NCI-H146 treated with DMSO at 0.1 percent for 48 hours (cell line): ENCODE measurements around the gene ICOS.

Experiments used
- DNase-seq: peaks from one replicate; lab custom pipeline; 2025; ENCODE audit not compliant: unreplicated experiment; lab: John Stamatoyannopoulos, UW

ICOS gene, protein sequence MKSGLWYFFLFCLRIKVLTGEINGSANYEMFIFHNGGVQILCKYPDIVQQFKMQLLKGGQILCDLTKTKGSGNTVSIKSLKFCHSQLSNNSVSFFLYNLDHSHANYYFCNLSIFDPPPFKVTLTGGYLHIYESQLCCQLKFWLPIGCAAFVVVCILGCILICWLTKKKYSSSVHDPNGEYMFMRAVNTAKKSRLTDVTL

DNA sequence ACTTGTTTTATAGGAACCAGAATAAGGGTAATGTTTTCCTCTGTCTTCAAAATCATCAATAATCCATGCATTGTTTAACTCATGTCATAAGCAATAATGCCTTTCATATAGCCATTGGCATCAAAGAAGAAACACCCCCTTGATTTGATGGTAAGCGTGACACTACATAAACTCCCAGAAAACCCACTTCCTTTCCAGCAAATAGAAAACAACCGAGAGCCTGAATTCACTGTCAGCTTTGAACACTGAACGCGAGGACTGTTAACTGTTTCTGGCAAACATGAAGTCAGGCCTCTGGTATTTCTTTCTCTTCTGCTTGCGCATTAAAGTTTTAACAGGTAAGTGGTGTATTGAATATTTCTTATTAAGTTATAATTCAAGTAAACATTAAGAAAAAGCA is at the start of gene ICOS:
ICOS (plus strand) TSS at position 229 of the 400 bp plus-strand sequence; CDS start at position 281, 52 bp downstream.
- DNase-seq = no peak

DNA sequence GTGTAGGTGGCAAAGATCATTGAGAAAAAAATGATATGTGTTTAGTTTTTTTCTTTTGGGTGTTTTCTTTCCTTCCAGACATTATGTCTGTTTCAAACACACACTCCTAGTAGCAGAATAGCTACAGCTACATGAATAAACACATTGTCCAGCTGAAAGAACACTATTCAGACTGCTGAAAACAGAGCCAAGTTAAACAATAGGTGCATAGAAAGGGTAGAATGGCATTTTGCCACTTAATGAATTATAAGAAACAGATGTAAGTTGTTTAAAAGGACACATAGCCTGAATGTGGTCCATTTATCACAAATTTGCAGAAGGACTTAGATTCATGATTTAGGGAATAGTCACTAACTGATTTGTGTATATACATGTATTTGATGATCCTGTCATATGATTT is 48.9 kb upstream of the ICOS start:
- DNase-seq = no peak

DNA sequence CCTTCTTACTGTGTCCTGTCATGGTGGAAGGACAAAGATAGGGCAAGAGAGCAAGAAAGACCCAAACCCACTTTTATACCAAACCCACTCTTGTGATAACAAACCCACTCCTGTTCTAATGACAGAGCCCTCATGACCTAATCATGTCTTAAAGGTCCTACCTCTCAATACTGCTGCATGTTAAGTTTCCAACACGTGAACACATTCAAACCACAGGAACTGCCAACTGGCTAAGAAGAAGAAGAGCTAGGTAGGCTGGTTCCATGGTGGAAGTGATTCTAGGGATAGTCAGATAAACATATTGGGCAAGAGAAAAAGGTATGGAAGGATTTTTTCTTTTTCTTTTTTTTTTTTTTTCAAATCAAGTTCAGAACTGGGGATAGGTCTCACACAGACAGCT is 47.0 kb upstream of the ICOS start:
- DNase-seq = no peak

DNA sequence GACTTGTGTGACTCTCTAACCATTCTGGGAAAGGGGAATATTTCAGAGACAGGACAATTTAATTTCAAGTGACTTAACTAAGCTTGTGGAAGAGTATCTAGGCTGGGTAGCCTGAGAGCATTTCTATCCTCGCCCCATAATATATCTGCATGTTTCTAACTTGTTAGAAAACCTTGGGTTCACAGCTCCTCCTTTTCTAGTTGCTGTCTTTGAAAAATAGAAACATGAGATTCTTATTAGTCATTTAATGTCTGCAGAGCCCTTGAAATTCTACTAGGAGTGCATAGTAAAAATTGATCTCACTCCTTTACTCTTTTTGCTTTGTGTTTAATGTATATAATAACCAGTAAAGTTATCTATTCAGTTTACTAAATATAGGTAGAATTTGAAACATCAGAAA is 46.6 kb upstream of the ICOS start:
- no peak for DNase-seq

DNA sequence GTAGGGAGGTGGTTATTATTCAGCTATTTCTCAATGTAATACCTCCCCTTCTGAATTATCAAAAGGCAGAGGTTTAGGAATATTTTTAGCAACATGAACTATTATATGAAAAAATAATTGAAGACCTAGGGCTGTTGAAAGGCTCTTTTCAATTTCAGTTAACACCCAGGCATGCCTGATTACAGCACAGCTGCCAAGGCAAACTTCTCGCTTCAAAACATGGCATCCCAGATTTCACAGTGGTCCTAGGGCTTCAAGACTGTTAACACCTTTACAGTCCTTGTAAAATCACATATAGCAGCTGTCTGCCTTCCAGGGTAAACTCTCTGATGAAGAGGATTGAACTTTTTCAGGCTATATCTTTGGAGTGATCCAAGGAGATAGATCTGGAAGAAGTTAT is 45.8 kb upstream of the ICOS start:
- no peak for DNase-seq

DNA sequence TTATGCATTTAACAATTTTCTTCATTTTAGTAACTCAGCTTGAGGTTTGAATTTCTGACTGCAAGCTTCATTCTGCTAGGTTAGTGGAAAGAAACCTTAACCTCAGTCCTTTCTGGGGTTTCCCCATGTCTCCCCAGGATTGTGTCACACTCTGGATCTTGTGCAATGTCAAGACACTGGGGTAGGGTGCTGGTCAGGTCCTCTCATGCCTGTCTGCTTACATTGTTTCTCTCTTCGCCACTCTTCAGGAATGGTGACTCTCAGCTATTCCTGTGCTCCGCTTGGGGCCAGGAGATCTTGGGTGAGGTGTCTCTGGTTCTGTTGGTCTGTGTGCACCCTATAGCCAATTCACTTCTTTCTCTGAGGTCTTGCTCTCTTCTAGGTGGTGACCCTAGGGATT is 45.1 kb upstream of the ICOS start:
- DNase-seq = no peak

DNA sequence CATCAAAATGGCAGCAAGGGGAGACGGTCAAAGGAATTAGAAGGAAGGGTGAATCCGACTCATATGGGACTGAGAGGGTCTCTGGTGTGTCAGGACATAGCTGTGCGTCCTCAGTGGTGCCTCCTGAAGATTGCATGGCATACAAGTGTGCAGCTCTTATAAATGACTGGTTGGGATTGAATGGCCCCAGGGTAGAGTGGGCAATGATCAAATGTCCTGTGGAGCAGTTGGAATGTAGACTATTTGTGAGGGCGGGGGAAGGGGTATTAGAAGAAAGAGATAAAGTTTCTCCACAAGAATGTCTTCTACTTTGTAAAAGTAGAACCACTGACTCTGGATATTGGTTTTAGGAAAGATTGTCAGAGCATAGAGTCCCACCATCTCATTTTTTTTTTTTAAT is 44.4 kb upstream of the ICOS start:
- DNase-seq = no peak

DNA sequence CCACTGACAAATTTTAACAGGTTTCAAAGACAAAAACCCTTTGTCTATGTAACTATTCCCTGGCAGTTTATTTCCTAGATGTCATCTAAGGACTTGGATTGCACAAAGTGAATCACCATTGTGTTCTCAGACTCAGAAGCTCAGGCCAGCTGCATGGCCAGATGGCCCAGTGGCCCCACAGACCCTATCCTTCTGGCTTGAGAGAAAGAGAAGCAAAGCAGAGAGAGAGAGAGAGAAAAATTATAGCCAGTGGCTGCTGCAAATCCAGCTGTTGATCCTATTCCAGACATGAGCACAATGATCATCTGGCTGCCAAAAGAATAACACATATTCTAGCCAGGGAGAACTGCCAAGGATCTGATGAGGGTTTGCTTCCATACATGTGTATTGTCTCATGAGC is 43.2 kb upstream of the ICOS start:
- DNase-seq = no peak

DNA sequence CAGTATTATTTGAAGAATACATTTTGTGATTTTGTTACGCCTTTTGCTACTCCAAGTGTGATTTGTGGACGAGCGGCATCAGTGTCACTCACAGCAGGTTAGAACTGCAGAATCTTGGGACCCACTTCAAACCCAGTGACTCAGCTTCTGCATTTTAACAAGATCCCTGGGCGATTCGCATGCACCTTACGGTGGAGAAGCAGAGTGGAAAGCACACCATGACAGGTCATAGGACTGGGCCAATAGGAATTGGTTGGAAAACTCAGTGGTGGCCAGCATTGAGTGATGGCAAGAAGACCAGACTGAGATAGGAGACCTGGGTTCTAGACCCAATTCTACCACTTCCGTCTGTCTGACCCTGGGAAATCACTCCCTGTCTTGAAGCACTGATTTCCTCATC is 42.7 kb upstream of the ICOS start:
- no peak for DNase-seq

DNA sequence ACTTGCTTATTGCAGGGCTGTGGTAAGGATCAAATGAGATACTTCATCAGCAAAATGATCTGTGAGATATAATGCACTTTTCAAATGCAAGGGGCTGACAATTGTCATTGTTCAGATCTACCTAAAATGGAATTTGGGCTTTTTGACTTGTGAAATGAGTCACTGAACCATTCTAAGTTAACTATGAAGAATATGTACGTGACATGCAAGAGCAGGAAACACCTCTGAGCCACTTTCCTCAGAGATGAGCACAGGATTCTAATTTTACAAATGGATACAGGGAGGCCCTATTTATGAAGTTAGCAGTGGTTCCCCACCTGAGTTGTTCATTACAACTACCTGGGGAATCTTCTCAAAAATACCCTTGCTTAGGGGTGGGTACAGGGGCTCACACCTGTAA is 42.3 kb upstream of the ICOS start:
- no peak for DNase-seq

DNA sequence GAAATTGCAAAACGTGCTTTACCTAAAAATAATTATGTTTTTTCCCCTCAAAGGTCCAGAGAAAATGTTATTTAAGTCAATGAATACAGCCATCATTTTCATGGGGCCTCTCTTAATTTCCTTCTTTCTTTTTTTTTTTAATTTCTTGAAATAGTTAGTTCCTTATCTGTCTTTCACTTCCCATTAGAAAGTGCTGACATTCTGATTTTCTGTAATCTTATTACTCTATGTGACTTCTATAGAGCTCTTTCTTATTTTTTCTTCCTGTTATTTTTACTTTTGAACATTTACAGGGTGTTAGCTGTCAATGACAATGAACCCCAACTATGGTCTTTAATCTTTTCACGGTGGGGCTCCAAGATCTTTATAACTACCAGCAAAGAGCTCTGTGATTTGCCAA is 39.0 kb upstream of the ICOS start:
- DNase-seq = no peak

DNA sequence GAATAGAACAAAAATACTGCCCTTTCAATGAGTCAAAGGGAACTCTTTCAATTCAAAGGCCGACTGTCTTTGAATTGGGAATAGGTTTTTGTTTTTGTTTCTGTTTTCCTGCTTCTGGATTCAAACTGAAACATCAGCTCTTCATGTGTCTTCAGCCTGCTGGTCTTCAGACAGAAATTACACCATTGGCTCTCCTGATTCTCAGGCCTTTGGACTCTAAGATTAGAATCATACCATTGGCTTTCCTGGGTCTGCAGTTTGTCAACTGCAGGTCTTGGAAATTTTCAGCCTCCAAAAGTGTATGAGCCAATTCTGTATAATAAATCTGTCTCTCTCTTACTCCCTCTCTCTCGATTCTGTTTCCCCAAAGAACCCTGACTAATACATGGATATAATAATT is 37.9 kb upstream of the ICOS start:
- DNase-seq = no peak

DNA sequence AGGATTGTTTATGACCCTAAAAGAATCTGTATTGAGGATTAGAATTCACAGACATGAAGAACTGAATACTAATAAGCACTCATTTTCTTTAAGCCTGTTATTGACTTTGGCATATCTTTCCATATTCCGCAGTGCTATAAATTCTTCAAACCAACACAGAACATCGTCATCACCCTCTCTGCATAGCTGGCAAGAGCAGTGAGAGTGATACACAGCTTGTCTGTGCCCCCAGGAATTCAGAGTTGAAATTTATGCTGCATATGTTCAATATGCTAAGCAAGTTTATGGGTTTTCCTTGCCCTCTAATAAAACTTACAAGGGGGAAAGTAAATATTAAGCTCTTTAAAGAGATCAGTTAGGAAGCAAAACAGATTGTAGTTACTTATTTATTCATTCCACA is 36.3 kb upstream of the ICOS start:
- DNase-seq = no peak

DNA sequence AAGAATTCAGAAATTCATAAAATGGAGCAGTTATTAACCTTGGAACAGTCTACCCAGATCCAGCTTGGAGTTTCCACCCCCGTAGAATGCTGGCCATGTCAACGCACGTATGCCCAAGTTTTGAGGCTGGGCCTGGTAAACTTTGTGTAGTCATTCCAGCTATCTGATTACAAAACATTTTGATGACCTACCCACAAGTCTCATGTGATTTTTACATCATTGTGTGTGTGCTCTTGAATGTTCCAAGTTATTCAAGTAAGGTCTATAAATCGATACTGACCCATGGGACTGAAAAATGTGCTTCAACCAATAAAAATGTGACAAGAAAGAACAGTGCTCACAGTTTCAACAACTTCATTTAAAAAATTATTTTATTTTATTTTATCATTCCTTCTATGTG is 32.5 kb upstream of the ICOS start:
- DNase-seq = no peak

DNA sequence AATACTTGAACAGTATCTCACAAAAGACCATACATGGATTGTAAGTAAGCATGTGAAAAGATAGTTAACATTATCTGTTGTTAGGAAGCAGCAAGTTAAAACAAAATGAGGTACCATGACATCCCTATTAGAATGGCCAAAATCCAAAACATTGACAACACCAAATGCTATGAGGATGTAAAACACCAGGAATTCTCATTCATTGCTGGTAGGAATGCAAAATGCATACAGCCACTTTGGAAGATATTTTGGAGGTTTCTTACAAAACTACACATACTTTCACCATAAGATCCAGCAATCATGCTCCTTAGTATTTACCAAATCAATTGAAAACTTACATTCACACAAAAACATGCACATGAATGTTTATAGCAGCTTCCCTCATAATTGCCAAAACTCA is 30.9 kb upstream of the ICOS start:
- DNase-seq = no peak

DNA sequence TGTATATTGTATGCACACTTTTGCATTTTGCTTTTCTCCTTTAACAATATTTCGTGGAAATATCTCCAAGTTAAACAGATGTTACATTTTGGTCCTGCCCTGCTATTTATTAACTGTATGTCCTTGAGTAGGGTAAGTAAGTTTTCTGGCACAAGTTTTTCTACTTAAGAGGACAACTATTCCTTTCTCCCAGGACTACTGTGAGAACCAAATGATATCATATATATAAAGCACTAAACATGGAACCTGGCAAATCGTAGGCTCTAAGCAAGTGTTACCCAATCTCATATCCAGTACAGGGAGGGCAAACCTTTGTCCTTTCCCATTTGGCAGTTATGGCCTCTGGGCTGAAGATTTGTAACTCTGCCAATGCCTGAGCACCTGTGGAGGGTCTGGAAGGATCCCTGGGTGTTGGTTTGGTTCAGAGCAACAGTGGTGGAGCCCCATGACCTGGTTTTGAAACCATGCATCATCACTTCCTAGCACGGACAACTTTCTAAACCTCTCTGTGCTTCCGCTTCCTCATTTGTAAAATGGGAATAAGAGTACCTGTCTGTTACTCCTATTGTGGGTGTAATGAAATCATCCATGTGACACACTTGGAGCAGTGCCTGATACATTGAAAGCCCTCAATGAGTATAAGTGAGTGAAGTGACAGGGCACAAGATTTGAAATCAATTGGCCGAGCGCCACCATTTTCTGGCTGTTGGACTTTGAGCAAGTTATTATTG is 28.3 kb upstream of the ICOS start:
- no peak for DNase-seq

DNA sequence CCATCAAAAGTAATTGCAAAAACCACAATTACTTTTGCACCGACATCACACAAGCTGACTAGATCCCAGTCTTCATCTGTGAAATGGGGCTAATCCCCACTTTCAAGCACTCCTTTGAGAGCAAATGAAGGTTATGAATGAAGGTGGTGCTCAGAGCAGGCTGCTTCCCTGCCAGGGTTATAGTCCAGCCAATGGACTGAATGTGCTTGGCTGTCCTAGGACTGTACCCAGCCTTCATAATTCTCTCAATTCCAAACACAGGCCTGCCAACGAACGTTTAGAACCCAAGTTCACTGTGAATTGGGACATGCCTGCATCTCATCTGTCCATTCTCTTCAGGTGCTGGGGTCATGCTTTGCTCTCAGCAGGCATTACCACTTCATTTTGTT is 27.8 kb upstream of the ICOS start:
- no peak for DNase-seq

DNA sequence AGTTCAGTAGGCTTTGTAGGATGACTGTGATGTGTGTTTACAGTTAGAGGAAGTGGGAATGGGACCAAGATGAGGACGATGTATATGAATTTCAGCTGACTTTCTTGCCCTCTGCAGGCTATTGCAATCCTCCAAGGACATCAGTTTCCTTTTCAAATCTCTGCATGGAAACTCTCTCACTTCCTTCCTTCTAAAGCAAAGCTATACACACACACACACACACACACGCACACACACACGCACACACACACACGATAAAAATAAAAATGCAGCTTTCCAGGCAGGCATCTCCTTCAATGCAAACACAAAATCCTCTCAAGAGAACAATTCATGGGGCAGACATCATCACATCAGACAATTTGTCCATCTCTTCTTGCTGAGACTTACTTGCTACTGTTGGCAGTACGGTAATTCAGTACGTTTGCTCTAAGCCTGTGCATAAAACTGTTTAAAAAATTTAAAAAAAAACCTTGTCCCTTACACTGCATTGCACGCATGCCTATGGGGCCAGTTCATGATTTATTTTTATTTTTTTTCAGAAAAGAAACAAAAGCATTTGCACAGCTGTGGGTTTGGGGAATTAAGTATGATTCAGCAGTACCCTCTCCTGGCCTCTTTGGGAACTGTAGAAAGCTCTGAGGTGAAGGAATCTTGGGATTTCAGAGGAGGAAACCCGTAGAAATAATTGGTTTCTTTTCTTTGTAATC is 27.1 kb upstream of the ICOS start:
- peak; percentile 1 for DNase-seq

DNA sequence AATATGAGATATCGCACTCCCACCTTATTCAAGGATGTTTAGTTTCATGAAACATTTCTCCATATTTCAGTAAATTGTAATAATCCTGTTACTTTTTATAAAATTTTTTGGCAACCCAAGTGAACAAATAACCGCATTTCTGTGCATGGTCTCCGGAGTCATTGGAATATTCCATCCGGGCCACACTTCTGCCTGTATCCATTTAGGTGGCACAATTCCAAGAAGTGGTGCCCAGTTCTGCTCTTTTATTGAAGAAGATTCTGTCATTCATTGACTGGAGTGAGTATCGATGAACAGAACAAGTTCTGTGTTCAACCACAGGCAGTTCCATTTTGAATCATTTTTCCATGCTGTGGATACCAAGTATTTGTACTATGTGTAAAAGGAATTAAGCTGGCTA is 26.6 kb upstream of the ICOS start:
- no peak for DNase-seq

DNA sequence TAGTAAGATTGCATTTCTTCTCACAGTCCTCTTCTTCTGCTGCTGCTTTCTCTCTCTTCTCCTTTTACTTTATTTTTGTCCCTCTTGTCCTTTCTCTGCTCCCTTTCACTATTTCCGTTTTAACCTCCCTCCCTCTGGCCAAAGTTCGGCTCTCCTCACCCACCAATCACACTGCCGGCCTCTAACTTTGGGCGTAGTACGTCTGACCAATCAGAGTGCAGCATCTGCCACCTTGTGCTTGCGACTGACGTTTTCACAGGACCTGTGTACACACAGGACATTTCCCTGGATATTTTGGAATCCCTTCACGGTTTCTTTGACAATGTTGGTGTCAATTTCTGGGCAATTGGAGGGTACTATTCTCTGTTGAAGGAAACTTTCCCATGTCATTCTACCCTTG is 22.6 kb upstream of the ICOS start:
- no peak for DNase-seq

DNA sequence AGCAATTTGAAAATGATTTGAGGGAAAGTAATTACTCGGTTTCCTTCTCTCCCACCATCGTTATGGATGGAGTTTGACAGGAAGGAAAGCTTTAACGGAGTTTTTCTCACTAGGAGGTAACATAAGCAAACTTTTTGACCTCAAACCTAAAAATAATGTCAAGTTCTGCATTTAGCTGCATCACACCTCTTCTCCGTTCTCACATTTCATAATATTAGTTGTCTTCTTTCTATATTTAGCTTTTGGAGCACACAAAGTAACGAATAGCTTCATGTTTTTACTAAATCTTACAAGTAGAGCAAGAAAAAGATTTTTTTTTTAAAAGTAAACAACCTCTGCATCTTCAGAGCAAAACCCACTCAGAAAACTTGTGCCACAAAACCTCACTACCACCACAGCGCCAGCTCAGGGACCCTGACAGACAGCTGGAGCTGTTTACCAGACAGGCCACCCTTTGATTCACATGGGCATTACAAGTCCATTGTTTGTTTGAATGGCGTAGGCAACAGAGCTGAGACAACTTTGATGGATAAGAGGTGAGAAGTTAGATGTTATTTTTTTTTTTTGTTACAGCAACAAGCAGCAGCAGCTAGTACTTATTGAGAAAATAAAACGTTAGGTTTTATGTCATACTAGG is 21.9 kb upstream of the ICOS start:
- DNase-seq = no peak

DNA sequence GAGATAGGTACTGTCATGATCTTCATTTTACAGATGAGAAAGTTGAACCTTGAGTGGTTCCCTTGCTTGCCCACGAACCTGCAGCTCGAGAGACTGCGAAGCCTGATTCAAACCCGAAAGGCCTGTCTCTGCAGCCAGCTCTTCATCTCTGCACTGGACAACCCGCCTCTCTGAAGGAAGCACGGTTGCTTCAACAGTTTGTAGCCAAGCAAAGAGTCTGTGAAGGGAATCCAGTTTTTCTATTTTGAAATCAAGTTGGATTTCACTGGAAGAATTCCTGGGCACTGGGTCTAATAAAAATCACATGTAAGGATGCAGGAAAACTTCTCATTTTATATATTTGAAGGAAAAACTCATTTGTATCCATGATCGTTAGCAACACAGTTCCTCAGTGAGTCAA is 21.3 kb upstream of the ICOS start:
- no peak for DNase-seq
